Activated CD8-positive, alpha-beta memory T cell treated with anti-CD3 and anti-CD28 coated beads for 36 hours (primary cell): ENCODE results near the gene FOXA1. TPM values are rescaled to one million over a fixed set of nuclear protein-coding genes. Genes with fewer than 3 reads are reported as not detected.

Experiments
- CTCF ChIA-PET: fragments of 350-600 bp; sonication (Branson Sonifier 250); formaldehyde crosslinking; loops from one replicate; lab custom pipeline; 2021; ENCODE audit warnings: antibody characterized with exemption; lab: Charles Lee
- POLR2A ChIA-PET: fragments of 350-600 bp; sonication (Branson Sonifier 250); formaldehyde crosslinking; loops from one replicate; lab custom pipeline; 2021; ENCODE audit warnings: antibody characterized with exemption; lab: Charles Lee
- total RNA-seq, 2 experiments: library from RNA; stranded (reverse); gene quantifications; one replicate each; pipeline ENCODE4 v1.2.3, GENCODE V29; 2021

FOXA1 gene
- total RNA-seq, result under 1 TPM in 1 of 2 experiments, not detected in 1; 0.15 TPM

DNA sequence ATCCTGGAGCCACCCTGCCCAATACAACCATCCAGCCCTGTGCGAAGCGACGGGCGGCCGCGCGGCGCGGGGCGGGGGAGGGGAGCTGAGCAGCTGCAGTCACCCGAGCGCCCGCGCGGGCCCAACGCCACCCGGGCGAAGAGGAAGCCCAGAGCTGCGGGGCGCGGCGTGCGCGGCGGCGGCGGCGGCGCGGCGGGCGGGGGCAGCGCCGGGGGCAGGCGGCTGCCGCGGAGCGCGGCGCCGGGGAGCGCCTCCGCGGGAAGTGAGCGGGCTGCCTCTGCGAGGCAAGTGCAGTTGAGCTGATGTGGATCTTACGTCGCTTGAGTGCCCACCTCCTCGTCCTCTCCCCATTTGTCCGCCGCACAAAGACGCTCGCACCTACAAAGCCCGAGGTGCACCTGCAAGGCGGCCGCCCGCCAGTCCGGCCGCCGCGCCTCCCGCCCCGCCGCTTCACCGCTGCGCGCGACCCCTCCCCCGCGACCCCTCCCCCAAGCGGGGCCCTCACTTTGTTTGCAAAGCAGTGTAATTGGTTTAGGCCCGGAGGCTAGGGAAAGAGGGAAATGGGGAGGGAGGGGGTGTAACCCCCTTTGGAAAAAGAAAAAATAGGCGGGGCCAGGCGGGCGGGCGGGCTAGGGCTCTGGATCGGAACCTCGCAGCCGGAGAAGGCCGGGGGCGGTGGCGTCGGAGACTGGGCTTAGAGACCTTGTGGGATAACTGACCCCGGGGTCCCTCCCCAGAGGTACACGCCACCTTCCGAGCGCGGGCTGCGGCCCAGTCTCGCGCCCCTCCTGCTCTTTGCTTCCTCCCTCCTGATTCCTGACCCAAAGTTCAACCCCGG lies at the start of gene FOXA1, which contains the start of gene TTC6:
FOXA1 (minus strand) TSS at position 279 of the 838 bp plus-strand sequence; CDS start at position 2, 277 bp downstream.
TTC6 (plus strand) TSS at position 659 of the 838 bp plus-strand sequence. CDS start 26,436 bp downstream, outside the sequence.
- ChIA-PET CTCF (no interaction called here), POLR2A (no interaction called here)

DNA sequence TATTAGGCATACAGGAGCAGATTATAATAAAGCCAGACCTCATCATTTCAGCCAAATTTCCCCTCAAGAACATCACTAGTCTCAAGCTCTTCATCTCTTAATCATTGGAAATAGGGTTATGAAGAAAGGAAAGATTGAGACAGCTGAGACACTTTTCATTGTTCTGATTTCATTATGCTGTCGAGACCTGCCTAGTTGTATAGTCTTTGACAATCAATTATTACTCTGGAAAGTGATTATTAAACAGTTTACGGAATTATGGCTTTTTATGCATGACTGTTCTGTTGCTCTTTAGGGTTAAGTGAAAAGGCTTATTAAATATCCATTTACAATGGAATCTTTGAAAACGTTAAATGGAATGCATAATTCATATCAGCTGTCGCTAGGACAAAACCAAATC lies 48.7 kb upstream of the FOXA1 start:
- POLR2A ChIA-PET, result no interaction called here
- CTCF ChIA-PET, result no interaction called here

- POLR2A ChIA-PET, result no interaction called here
Measured at GRCh38 chr14:37642125-37642524, 47.1 kb upstream of the FOXA1 start.

DNA sequence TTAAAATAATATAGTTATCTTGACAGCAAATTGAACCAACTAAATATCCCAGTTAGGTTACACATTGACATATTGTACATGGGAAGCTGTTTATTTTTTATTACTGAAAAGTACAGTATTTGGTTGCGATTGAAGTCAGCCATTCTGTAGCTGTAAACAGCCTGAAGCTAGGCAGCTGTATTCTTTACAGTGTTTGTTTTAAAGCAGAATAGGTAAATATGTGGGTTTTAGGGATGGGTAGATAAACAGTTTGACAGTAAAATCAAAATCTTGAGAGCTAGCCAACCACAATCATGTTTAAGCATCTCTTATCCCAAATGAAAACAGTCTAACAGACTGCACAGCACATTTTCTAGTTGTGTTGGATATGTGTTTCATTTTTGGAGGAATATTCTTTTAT lies 46.1 kb upstream of the FOXA1 start:
- CTCF ChIA-PET, result no interaction called here
- POLR2A ChIA-PET, result no interaction called here

More at GRCh38 chr14:37642125-37642524, 47.1 kb upstream of the FOXA1 start:
- CTCF ChIA-PET, result no interaction called here

GRCh38 chr14:37638599-37638998 lies 43.5 kb upstream of the FOXA1 start:
- POLR2A ChIA-PET, result no interaction called here
- CTCF ChIA-PET, result no interaction called here

GRCh38 chr14:37637341-37637740 lies 42.3 kb upstream of the FOXA1 start:
- ChIA-PET CTCF (no interaction called here), POLR2A (no interaction called here)

- POLR2A ChIA-PET, result no interaction called here
- CTCF ChIA-PET, result no interaction called here
Measured at GRCh38 chr14:37625597-37626595, 30.8 kb upstream of the FOXA1 start.

- POLR2A ChIA-PET, result no interaction called here
- CTCF ChIA-PET, result no interaction called here
Measured at GRCh38 chr14:37623971-37624370, 28.9 kb upstream of the FOXA1 start.

GRCh38 chr14:37623426-37623951 lies 28.4 kb upstream of the FOXA1 start:
- ChIA-PET CTCF (no interaction called here), POLR2A (no interaction called here)

GRCh38 chr14:37622231-37622923 lies 27.3 kb upstream of the FOXA1 start:
- ChIA-PET CTCF (no interaction called here), POLR2A (no interaction called here)

- ChIA-PET CTCF (no interaction called here), POLR2A (no interaction called here)
Measured at GRCh38 chr14:37620856-37621255, 25.8 kb upstream of the FOXA1 start.

- ChIA-PET POLR2A (no interaction called here), CTCF (no interaction called here)
Measured at GRCh38 chr14:37618498-37619028, 23.5 kb upstream of the FOXA1 start.

DNA sequence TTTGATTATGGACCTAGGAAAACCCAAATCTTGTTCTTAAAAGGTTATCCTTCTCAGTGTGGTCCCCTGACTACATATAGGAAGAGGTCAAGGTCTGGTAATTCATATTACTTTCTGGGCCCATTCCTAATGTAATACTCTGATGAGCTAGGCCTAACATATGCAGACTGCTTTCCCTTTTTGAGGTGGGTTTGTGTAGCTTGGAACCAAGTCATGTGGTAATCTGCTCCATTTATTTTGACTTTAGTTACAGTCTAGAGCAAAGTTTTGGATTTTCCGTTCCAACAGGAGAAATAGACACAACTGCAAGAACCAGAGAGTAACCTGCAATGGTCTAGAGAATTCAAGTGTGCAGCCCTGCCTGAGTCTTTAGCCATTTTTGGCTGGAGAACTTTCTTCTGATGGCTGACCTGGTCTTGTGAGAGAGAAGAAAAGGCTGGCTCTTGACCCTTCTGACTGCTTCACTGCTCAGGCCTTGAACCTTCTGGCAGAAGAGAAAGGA lies 22.9 kb upstream of the FOXA1 start:
- ChIA-PET CTCF (no interaction called here), POLR2A (no interaction called here)

DNA sequence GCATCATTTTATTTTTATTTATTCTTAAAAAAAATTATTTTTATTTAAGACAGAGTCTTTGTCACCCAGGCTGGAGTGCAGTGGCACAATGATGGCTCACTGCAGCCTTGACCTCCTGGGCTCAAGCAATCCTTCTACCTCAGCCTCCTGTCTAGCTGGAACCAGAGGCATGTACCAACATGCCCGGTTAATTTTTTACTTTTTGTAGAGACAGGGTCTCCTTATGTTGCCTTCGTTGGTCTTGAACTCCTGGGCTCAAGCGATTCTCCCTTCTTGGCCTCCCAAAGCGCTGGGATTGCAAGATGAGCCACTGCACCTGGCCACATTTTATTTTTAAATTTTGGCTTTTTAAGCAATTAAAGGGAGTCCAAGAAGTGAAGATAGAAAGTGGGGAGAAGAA lies 21.8 kb upstream of the FOXA1 start:
- CTCF ChIA-PET, result no interaction called here
- POLR2A ChIA-PET, result no interaction called here

DNA sequence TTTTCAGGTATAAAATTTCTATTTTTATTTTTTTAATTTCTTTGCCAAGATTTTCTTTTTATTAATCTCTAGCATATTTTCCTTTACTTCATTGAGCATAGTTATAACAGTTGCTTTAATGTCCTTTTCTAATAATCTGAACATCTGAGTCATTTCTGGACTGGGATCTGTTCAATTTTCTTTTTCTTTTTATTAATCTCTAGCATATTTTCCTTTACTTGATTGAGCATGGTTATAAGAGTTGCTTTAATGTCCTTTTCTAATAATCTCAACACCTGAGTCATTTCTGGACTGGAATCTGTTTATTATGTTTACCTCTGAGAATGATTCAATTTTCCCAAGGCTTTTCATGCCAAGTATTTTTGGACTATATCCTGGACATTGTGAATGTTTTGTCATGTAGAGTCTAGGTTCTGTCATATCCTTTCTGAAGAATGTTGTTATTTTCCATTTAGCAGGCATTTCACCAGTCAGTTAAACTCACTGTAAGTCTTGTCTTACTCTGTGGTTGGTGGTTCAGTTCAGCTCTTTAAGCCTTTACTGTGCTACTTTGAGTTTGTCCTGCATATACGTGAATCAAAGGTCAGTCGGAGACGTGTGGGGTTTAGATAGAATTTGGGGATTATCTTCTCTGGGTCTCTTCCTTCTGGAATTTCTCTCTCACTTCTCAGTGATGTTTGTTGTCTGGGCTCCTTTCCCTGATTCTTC lies 20.7 kb upstream of the FOXA1 start:
- ChIA-PET CTCF (no interaction called here), POLR2A (no interaction called here)

DNA sequence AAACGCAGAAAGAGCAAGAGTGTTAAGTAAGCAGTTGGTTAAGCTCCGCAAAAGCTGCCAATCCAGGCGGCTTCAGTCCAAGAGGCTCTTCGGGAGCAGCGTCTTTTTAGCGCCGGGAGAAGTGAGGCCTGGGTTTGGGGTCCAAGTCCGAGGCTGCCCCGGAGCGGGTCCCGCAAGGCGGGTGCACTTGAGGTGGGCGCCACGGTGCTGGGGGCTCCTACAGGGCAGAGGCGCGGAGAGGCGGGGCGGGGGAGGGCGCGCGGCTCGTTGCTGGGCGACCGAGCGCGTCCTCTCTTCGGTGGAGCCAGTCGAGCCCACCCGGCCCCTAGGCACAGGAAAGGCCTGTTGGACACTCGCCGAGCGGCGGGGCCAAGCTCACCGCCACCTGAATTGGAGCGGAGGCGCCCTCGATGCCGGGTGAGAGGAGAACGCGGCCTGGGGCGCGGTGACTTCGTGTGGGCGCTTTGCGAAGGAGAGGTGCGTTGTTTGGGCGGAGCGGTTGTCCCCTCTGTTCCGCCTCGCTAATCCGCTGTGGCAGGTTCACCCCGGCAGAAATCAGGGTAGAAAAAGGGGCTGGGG lies 16.0 kb upstream of the FOXA1 start:
- ChIA-PET POLR2A (no interaction called here), CTCF (no interaction called here)

DNA sequence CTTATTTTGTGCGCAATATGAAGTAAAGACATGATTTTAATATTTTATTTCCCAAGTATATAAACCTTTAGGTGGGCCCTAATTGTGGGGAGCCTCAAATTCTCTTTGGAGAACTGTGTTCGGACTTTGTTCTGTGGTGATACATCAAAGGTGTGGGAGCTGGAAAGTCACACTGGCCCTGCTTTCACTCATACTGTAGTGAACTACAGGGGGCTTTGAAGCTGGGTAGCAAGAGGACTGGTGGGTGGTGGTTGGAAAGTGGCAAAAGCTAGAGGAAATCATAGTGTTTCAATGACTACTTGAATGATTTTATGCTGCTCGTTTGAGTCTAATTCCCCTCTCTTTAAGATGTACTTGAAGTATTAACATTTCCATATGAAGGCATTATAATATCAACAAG lies 13.6 kb upstream of the FOXA1 start:
- CTCF ChIA-PET, result no interaction called here

GRCh38 chr14:37606678-37607077 lies 11.6 kb upstream of the FOXA1 start:
- ChIA-PET POLR2A (no interaction called here), CTCF (no interaction called here)

More for the DNA sequence above, 13.6 kb upstream of the FOXA1 start:
- POLR2A ChIA-PET, result no interaction called here
